NT2/D1 (cell line): ENCODE results near the gene REPS2.

ENCODE experiments used
- SUZ12 ChIP-seq: IDR thresholded peaks from 2 replicates; pipeline ENCODE4 v1.6.1; 2011; ENCODE audit not compliant: insufficient read length, insufficient read depth; ENCODE audit errors: extremely low read depth
- YY1 ChIP-seq: IDR thresholded peaks from 2 replicates; pipeline ENCODE4 v1.6.1; 2011; ENCODE audit not compliant: insufficient read length, insufficient read depth
- ZNF274 ChIP-seq: IDR thresholded peaks from 2 replicates; pipeline ENCODE4 v1.6.1; 2011; ENCODE audit warnings: mild to moderate bottlenecking, low read depth, low read length

- TF ChIP-seq YY1 (no peak), ZNF274 (no peak), SUZ12 (no peak)
Measured at GRCh38 chrX:16916561-16916960, 29.9 kb upstream of the REPS2 start.
